CD8-positive, alpha-beta memory T cell (primary cell): Measurements from ENCODE around the gene BIN1. TPM values are rescaled to one million over a fixed set of nuclear protein-coding genes. Genes with fewer than 3 reads are reported as not detected.

Experiments
- CTCF ChIA-PET: fragments of 350-600 bp; sonication (Branson Sonifier 250); formaldehyde crosslinking; loops from one replicate; lab custom pipeline; 2021; ENCODE audit warnings: antibody characterized with exemption; lab: Charles Lee
- POLR2A ChIA-PET: fragments of 350-600 bp; sonication (Branson Sonifier 250); formaldehyde crosslinking; loops from one replicate; lab custom pipeline; 2021; ENCODE audit warnings: antibody characterized with exemption; lab: Charles Lee
- DNase-seq, 5 donors: peaks; one replicate each; pipeline versions ENCODE4 v3.0.0 to v3.0.0-alpha.2; 2020 to 2022; ENCODE audit warnings: mixed read lengths in 1 of 5
- H3K27ac ChIP-seq: one replicate; pipeline ENCODE4 v1.7.0; 2013; ENCODE audit warnings: low read depth, mild to moderate bottlenecking, low read length, moderate library complexity
- H3K27me3 ChIP-seq: 2 replicates; pipeline ENCODE4 v1.7.0; 2013; ENCODE audit warnings: low read length, mild to moderate bottlenecking; ENCODE audit not compliant: insufficient read depth, poor library complexity, severe bottlenecking
- H3K36me3 ChIP-seq: 2 replicates; pipeline ENCODE4 v1.7.0; 2013; ENCODE audit warnings: mild to moderate bottlenecking, low read length, moderate library complexity; ENCODE audit not compliant: insufficient read depth
- H3K4me1 ChIP-seq: 2 replicates; pipeline ENCODE4 v1.7.0; 2013; ENCODE audit warnings: mild to moderate bottlenecking, low read length, moderate library complexity; ENCODE audit not compliant: insufficient read depth
- H3K4me3 ChIP-seq: 2 replicates; pipeline ENCODE4 v1.7.0; 2013; ENCODE audit warnings: mild to moderate bottlenecking, low read length
- H3K9me3 ChIP-seq: 2 replicates; pipeline ENCODE4 v1.7.0; 2013; ENCODE audit warnings: mild to moderate bottlenecking, low read length
- H3K27ac Mint-ChIP-seq, 8 donors: one replicate each; pipeline ENCODE4 v1.8.0; 2020 to 2021; ENCODE audit warnings: mixed read lengths in 8 of 8, mild to moderate bottlenecking in 6 of 8, inconsistent platforms in 3 of 8, moderate library complexity in 3 of 8
- H3K27me3 Mint-ChIP-seq, 2 donors: one replicate each; pipeline ENCODE4 v1.8.0; 2020 to 2021; ENCODE audit warnings: mixed read lengths in 2 of 2, mild to moderate bottlenecking in 1 of 2, moderate library complexity in 1 of 2
- H3K36me3 Mint-ChIP-seq, 3 donors: one replicate each; pipeline ENCODE4 v1.8.0; 2020 to 2021; ENCODE audit warnings: mixed read lengths in 3 of 3, inconsistent platforms in 1 of 3, mild to moderate bottlenecking in 1 of 3
- H3K4me1 Mint-ChIP-seq, 3 donors: one replicate each; pipeline ENCODE4 v1.8.0; 2020 to 2021; ENCODE audit warnings: mixed read lengths in 3 of 3, inconsistent platforms in 1 of 3, mild to moderate bottlenecking in 1 of 3
- H3K4me3 Mint-ChIP-seq, 7 donors: one replicate each; pipeline ENCODE4 v1.8.0; 2020 to 2021; ENCODE audit warnings: mixed read lengths in 7 of 7, mild to moderate bottlenecking in 6 of 7, moderate library complexity in 4 of 7, inconsistent platforms in 2 of 7
- H3K9me3 Mint-ChIP-seq, 5 donors: one replicate each; pipeline ENCODE4 v1.8.0; 2020 to 2022; ENCODE audit warnings: mixed read lengths in 5 of 5, mild to moderate bottlenecking in 3 of 5, moderate library complexity in 2 of 5, inconsistent platforms in 1 of 5
- polyA plus RNA-seq: library from polyadenylated mRNA; unstranded; fragments of 300-500 nt; fragmentation: Illumina TruSeq; gene quantifications from one replicate; pipeline ENCODE4 v1.2.3, GENCODE V29; 2021
- total RNA-seq, 2 experiments: library from RNA; stranded (reverse); gene quantifications; one replicate each; pipeline ENCODE4 v1.2.3, GENCODE V29; 2021

Gene BIN1
- total and polyA plus RNA-seq, 3 experiments from 2014 or later, result 84.9 to 163 (median 87.3) TPM

DNA sequence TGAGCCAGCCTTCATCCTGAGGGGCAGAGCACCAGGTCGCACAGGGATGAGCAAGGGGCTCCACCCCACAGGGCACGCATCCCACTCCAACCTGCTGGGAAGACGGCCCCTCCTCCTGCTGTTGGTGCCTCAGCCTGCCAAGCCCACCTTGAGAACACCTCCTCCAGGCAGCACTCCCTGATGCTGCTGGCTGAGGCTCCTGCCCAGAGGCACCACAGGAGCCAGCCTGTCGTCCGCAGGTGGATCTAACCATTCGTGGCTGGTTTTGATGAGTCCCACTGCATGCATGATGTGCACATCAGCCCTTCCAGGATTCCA, 58.4 kb downstream of the BIN1 start:
- H3K4me3 ChIP-seq, result no peak overlapping the region
- H3K27ac ChIP-seq, result no peak overlapping the region
- H3K27me3 ChIP-seq, result no peaks in the 10 kb centered on the region
- Mint-ChIP-seq H3K27ac (no peak overlapping the region), H3K27me3 (no peaks in the 10 kb centered on the region), H3K4me3 (no peak overlapping the region), H3K9me3 (no peaks in the 10 kb centered on the region), H3K36me3 (peaks cover 0 to 48% (median 4%) of the 10 kb centered on the region in 3 donors), H3K4me1 (peaks cover 12 to 27% (median 13%) of the 10 kb centered on the region in 3 donors)
- ChIA-PET POLR2A (no interaction called here), CTCF (interaction anchor here (1.0 kb wide), 1 partner anchor 10 kb away, joined by 3 read pairs; no protein-coding TSS in a partner anchor)
- H3K36me3 ChIP-seq, result no peaks in the 10 kb centered on the region
- peaks cover 3% of the 10 kb centered on the region for H3K4me1 ChIP-seq
- peak in 1 of 5 donors; percentile 45 for DNase-seq
- H3K9me3 ChIP-seq, result no peaks in the 10 kb centered on the region

DNA sequence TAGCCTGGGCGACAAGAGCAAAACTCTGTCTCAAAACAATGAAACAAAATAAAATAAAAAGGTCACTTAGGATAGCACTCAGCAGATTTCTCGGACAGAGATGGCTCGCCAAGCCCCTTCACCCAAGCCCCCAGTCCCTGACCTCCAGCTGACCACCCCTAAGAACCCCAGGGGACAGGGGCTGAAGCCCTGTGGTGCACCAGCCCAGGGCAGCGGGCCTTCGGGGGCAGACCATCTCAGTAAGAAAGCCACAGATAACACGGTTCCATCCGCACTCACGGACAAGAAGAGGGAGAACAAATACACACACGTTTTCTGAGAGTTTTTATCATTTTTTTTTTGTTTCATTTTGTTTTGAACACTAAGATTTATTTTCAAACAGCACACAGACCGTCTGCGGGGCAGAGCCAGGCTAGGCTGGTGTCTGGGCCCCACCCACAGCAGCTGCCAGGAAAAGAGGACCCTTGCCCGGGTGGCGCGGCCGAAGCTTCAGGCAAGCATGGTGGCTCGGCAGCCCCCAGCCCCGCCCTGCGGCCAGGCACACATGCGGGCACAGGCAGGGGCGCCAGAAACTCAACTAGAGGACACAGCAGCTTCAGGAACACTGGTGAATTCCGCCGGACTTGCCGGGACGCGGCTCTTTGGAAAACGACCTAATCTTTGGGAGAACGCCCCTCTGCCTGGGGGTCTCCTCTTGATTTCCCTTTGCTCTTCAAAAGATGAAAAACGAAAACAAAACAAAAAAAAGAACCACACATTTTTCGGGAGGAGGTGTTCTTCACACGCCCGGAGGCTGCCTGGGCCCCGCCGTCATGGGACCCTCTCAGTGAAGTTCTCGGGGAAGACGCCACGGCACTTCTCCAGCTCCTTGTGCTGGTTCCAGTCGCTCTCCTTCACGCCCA, 59.0 kb downstream of the BIN1 start:
- Mint-ChIP-seq H3K36me3 (peaks cover 0 to 42% (median 4%) of the 10 kb centered on the region in 3 donors), H3K4me1 (peaks cover 7 to 22% (median 11%) of the 10 kb centered on the region in 3 donors), H3K9me3 (no peaks in the 10 kb centered on the region), H3K4me3 (no peak overlapping the region), H3K27ac (peak overlapping the region in 2 of 8 donors; percentile 5 to 62), H3K27me3 (no peaks in the 10 kb centered on the region)
- peaks cover 3% of the 10 kb centered on the region for H3K4me1 ChIP-seq
- no peak overlapping the region for H3K27ac ChIP-seq
- peak in 1 of 5 donors; percentile 41 for DNase-seq
- H3K36me3 ChIP-seq, result no peaks in the 10 kb centered on the region
- H3K9me3 ChIP-seq, result no peaks in the 10 kb centered on the region
- H3K27me3 ChIP-seq, result no peaks in the 10 kb centered on the region
- ChIA-PET CTCF (interaction anchor here (1.0 to 1.5 kb wide), 2 partner anchors 9 to 20 kb away, joined by 3 read pairs; no protein-coding TSS in a partner anchor), POLR2A (no interaction called here)
- no peak overlapping the region for H3K4me3 ChIP-seq

DNA sequence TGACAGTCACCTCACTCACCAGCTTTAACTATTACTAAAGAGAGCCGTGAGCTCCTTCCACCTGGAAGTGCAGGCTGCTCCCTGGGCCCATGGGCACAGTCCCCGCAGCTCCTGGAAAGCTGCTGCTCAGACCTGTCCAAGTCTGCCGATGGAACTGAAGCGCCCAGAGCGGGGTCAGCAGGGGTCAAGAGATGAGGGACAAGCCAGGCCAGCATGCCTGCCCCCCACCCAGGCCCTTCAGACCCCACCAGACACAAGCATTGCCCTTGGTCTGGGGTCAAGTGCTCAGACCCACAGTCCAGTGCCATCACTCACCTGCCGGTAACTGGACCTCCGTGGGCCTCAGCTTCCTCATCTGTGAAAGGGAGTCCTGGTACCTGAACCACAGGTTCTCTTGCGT, 59.9 kb downstream of the BIN1 start:
- no peaks in the 10 kb centered on the region for H3K27me3 Mint-ChIP-seq
- H3K27ac Mint-ChIP-seq, result no peak overlapping the region
- ChIA-PET POLR2A (no interaction called here), CTCF (interaction anchor here (1.5 kb wide), 1 partner anchor 21 kb away, joined by 3 read pairs; no protein-coding TSS in a partner anchor)
- no peak for DNase-seq
- no peak overlapping the region for H3K4me3 Mint-ChIP-seq
- peaks cover 4 to 18% (median 6%) of the 10 kb centered on the region in 3 donors for H3K4me1 Mint-ChIP-seq
- Histone ChIP-seq H3K27ac (no peak overlapping the region), H3K4me1 (peaks cover 3% of the 10 kb centered on the region), H3K4me3 (no peak overlapping the region), H3K36me3 (no peaks in the 10 kb centered on the region), H3K27me3 (no peaks in the 10 kb centered on the region), H3K9me3 (no peaks in the 10 kb centered on the region)
- H3K9me3 Mint-ChIP-seq, result no peaks in the 10 kb centered on the region
- peaks cover 0 to 38% (median 4%) of the 10 kb centered on the region in 3 donors for H3K36me3 Mint-ChIP-seq

DNA sequence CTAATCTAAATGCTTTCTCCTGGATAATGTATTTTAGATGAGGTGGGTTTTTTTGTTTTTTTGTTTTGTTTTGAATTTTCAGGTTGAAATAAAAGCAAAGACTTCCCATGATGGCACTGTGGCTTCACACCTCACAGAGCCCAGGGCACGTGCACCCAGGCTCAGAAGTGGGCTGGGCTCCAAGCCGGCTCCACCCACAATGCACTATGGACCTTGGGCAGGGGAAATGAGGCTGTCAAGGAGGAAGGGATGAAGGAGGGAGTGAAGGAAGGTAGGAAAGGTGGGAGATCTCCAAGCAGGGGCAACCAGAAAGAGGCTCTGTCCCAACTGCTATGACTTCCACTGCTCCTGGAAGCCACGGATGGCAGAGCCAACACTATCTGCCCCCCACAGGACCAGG, 60.4 kb downstream of the BIN1 start:
- H3K4me3 Mint-ChIP-seq, result no peak overlapping the region
- POLR2A ChIA-PET, result no interaction called here
- H3K27ac Mint-ChIP-seq, result peak overlapping the region in 1 of 8 donors; percentile 77
- Histone ChIP-seq H3K27ac (no peak overlapping the region), H3K36me3 (no peaks in the 10 kb centered on the region), H3K27me3 (no peaks in the 10 kb centered on the region), H3K4me1 (peaks cover 3% of the 10 kb centered on the region), H3K4me3 (no peak overlapping the region), H3K9me3 (no peaks in the 10 kb centered on the region)
- no peak for DNase-seq
- CTCF ChIA-PET, result interaction anchor here (1.5 kb wide), 1 partner anchor 21 kb away, joined by 3 read pairs; no protein-coding TSS in a partner anchor
- H3K27me3 Mint-ChIP-seq, result no peaks in the 10 kb centered on the region
- peaks cover 0 to 34% (median 4%) of the 10 kb centered on the region in 3 donors for H3K36me3 Mint-ChIP-seq
- H3K4me1 Mint-ChIP-seq, result peaks cover 4 to 14% (median 6%) of the 10 kb centered on the region in 3 donors
- no peaks in the 10 kb centered on the region for H3K9me3 Mint-ChIP-seq

DNA sequence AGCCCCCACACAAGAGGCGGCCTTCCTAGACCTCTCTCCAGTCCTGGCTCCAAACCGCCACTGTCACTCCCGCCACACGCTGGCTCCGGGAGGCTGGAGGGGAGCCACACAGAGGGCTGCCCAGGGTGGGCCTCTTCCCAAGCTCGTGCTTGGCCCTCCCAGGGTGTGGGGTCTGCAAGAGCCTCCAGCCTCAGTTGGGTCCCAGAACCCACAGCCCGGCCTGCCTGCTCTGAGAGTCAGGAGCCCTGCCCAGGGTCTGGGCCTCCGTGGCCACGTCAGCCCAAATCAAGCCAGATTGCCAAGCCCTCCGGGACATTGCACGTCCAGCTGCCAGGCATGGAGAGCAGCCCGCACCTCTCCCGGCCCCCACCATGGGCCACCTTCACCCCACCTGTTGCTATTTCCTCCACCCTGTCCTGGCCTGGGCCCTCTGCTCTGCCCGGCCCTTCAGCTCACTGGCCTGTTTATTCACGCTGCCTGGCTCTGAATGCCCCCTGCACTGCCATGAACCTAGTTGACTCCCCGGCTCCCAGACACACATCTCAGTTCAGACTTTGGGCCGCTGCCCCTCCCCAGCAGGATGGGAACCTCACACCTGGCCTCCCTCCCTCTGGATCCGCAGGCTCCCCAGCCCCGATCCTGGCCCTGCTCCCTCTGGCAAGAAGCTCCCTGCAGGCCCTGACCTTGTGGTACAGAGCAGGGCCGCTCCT, 61.0 kb downstream of the BIN1 start:
- Histone ChIP-seq H3K27me3 (no peaks in the 10 kb centered on the region), H3K4me3 (no peak overlapping the region), H3K27ac (no peak overlapping the region), H3K9me3 (no peaks in the 10 kb centered on the region), H3K4me1 (peaks cover 3% of the 10 kb centered on the region), H3K36me3 (no peaks in the 10 kb centered on the region)
- no peak overlapping the region for H3K4me3 Mint-ChIP-seq
- H3K9me3 Mint-ChIP-seq, result no peaks in the 10 kb centered on the region
- H3K4me1 Mint-ChIP-seq, result peaks cover 4 to 13% (median 6%) of the 10 kb centered on the region in 3 donors
- H3K27ac Mint-ChIP-seq, result peak overlapping the region in 1 of 8 donors; percentile 79
- CTCF ChIA-PET, result no interaction called here
- H3K27me3 Mint-ChIP-seq, result no peaks in the 10 kb centered on the region
- peaks cover 0 to 32% (median 4%) of the 10 kb centered on the region in 3 donors for H3K36me3 Mint-ChIP-seq
- DNase-seq, result no peak
- POLR2A ChIA-PET, result no interaction called here

DNA sequence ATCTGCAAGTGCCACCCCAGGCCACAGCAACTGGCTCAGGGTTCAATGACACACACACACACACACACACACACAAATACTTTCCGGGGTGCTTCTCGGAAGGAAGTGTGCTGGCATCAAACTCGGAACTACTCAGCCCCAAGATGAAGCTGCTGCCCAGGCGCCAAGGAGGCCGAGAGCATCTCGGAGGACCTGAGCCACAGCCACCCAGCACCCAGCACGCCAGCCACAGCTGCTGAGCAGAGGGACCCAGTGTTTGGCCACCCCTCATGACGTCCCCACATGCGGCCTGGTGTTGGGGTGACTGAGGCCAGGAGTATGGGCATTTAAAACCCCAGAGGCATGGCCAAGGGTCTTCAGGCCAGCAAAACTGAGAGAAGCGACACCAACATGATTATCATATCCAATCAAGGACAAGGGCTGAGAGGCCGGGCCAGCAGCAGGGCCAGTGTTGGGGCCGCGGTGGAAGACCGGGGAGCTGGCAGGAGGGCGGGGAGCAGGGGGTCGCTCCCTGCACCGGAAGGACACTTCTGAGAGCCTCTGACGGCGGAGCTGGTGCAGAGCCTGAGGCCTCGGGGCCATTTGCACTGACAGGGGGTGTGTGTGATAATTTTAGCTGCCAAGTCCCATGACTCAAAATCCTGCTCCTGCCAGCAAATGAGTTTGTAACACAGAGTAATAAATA, 61.8 kb downstream of the BIN1 start:
- no peaks in the 10 kb centered on the region for H3K27me3 ChIP-seq
- H3K9me3 ChIP-seq, result no peaks in the 10 kb centered on the region
- DNase-seq, result peak in 1 of 5 donors; percentile 46
- POLR2A ChIA-PET, result no interaction called here
- H3K27ac ChIP-seq, result no peak overlapping the region
- Mint-ChIP-seq H3K4me3 (no peak overlapping the region), H3K27ac (peak overlapping the region in 1 of 8 donors; percentile 73), H3K4me1 (peaks cover 4 to 6% (median 5%) of the 10 kb centered on the region in 3 donors), H3K36me3 (peaks cover 0 to 27% (median 4%) of the 10 kb centered on the region in 3 donors), H3K9me3 (no peaks in the 10 kb centered on the region), H3K27me3 (no peaks in the 10 kb centered on the region)
- CTCF ChIA-PET, result no interaction called here
- H3K4me3 ChIP-seq, result no peak overlapping the region
- H3K36me3 ChIP-seq, result no peaks in the 10 kb centered on the region
- no peaks in the 10 kb centered on the region for H3K4me1 ChIP-seq

DNA sequence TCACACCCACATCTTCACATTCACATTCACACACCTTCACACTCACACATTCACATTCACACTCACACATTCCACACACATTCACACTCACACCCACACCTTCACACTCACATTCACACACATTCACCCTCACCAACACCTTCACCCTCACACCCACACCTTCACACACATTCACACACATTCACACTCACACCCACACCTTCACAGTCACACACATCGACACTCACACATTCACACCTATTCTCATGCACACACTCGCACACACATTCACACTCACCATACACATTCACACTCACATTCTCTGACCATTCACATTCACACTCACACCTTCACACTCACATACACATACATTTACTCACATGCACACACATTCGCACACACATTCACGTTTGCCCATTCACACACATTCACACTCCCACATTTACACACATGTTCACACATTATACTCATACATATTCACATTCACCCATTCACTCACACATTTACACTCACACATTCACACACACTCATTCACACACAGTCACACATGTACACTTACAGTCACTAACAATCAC, 62.7 kb downstream of the BIN1 start:
- no peak overlapping the region for H3K27ac Mint-ChIP-seq
- POLR2A ChIA-PET, result no interaction called here
- no peak for DNase-seq

More for the DNA sequence above, 62.7 kb downstream of the BIN1 start:
- Histone ChIP-seq H3K27ac (no peak overlapping the region), H3K4me3 (no peak overlapping the region), H3K27me3 (no peaks in the 10 kb centered on the region), H3K36me3 (no peaks in the 10 kb centered on the region), H3K4me1 (no peaks in the 10 kb centered on the region), H3K9me3 (no peaks in the 10 kb centered on the region)
- peaks cover 0 to 20% (median 4%) of the 10 kb centered on the region in 3 donors for H3K36me3 Mint-ChIP-seq
- H3K4me1 Mint-ChIP-seq, result peaks cover 4 to 6% (median 4%) of the 10 kb centered on the region in 3 donors
- no peaks in the 10 kb centered on the region for H3K27me3 Mint-ChIP-seq
- CTCF ChIA-PET, result no interaction called here
- H3K9me3 Mint-ChIP-seq, result no peaks in the 10 kb centered on the region
- no peak overlapping the region for H3K4me3 Mint-ChIP-seq
